ENCODE data around the gene RALGDS. TPM values are rescaled to one million over a fixed set of nuclear protein-coding genes. Genes with fewer than 3 reads are reported as not detected.

The RALGDS gene
- total RNA-seq, 1 experiment from 2014 or later = 25.8 TPM

DNA sequence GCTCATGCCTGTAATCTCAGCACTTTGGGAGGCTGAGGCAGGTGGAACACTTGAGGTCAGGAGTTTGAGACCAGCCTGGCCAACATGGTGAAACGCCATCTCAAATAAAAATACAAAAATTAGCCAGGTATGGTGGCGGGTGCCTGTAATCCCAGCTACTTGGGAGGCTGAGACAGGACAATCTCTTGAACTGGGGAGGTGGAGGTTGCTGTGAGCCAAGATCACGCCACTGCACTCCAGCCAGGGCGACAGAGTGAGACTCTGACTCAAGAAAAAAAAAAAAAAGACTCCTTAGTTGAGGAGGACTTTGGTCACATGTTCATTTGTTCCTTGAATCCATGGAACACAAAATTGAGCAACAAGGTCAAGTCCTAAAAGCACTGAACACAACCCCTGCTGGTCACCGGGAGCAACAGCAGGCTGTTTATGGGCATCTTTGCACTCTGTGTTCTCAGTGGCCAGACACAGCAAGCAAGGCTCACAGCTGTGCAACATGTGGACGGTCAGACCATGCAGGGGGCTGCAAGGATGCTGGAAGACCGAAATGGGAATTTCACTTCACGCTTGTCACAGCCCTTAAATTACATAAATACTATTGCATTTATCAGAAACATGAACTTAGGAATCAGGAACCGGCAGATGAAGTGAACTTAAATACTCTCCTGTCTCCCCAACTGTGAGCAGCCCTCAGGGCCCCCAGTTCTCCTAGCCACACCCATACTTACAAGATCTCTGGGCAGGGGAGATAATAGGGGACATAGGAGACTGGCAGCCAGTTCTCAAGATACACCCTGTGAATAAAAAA lies 39.9 kb upstream of the RALGDS start:
- H3K9me3 ChIP-seq (ENCODE audit: control insufficient read depth, insufficient read depth, low read depth, low read length) = no peaks in the 10 kb centered on the region
- peak; percentile 85 for ATAC-seq
- in situ Hi-C loops (cut with HindIII; ENCODE audit: low pct_unique_long_range_greater_than_20kb, low sequenced_read_pairs) = no loop called here

DNA sequence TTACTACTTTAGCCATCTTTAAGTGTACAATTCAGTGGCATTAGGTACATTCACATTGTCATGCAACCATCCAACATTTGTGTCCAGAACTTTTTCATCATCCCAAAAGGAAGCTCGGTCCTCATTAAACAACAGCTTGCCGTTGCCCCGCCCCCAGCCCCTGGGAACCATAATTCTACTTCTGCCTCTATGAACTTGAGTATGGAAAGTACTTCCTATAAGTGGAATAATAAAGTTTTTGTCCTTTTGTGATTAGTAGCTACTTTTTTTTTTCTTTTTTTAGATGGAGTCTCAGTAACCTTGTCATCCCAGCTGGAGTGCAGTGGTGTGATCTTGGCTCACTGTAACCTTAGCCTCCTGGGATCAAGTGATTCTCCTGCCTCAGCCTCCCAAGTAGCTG lies 37.7 kb upstream of the RALGDS start:
- ChIA-PET POLR2A (no interaction called here), CTCF (interaction anchor here (0.7 kb wide), 1 partner anchor 164 kb away, joined by 3 read pairs; no protein-coding TSS in a partner anchor)
- Histone ChIP-seq H3K4me1 (ENCODE audit: control insufficient read depth, insufficient read depth, low read length) (no peaks in the 10 kb centered on the region), H3K9me3 (ENCODE audit: control insufficient read depth, insufficient read depth, low read depth, low read length) (no peaks in the 10 kb centered on the region), H3K27ac (ENCODE audit: low read length) (no peak overlapping the region), H3K4me3 (ENCODE audit: low read depth in 2 of 2, low read length in 2 of 2) (no peak overlapping the region), H3K27me3 (ENCODE audit: control insufficient read depth, insufficient read depth, low read length) (no peaks in the 10 kb centered on the region), H3K36me3 (ENCODE audit: control insufficient read depth, insufficient read depth, low read length) (no peaks in the 10 kb centered on the region)
- no peak for TF ChIP-seq TCF7L2 (IDR thresholded peaks at IDR 0.05; ENCODE audit: low read depth, low read length)
- TF ChIP-seq, protein P1, sequence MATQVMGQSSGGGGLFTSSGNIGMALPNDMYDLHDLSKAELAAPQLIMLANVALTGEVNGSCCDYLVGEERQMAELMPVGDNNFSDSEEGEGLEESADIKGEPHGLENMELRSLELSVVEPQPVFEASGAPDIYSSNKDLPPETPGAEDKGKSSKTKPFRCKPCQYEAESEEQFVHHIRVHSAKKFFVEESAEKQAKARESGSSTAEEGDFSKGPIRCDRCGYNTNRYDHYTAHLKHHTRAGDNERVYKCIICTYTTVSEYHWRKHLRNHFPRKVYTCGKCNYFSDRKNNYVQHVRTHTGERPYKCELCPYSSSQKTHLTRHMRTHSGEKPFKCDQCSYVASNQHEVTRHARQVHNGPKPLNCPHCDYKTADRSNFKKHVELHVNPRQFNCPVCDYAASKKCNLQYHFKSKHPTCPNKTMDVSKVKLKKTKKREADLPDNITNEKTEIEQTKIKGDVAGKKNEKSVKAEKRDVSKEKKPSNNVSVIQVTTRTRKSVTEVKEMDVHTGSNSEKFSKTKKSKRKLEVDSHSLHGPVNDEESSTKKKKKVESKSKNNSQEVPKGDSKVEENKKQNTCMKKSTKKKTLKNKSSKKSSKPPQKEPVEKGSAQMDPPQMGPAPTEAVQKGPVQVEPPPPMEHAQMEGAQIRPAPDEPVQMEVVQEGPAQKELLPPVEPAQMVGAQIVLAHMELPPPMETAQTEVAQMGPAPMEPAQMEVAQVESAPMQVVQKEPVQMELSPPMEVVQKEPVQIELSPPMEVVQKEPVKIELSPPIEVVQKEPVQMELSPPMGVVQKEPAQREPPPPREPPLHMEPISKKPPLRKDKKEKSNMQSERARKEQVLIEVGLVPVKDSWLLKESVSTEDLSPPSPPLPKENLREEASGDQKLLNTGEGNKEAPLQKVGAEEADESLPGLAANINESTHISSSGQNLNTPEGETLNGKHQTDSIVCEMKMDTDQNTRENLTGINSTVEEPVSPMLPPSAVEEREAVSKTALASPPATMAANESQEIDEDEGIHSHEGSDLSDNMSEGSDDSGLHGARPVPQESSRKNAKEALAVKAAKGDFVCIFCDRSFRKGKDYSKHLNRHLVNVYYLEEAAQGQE (IDR thresholded peaks at IDR 0.05; ENCODE audit: insufficient read depth in 1 of 2, low read depth in 2 of 2, low read length in 1 of 2) = no peak
- TF ChIP-seq SIN3A (IDR thresholded peaks at IDR 0.05; ENCODE audit: borderline replicate concordance, insufficient read depth, low read depth, low read length) = no peak
- TF ChIP-seq, protein P2, sequence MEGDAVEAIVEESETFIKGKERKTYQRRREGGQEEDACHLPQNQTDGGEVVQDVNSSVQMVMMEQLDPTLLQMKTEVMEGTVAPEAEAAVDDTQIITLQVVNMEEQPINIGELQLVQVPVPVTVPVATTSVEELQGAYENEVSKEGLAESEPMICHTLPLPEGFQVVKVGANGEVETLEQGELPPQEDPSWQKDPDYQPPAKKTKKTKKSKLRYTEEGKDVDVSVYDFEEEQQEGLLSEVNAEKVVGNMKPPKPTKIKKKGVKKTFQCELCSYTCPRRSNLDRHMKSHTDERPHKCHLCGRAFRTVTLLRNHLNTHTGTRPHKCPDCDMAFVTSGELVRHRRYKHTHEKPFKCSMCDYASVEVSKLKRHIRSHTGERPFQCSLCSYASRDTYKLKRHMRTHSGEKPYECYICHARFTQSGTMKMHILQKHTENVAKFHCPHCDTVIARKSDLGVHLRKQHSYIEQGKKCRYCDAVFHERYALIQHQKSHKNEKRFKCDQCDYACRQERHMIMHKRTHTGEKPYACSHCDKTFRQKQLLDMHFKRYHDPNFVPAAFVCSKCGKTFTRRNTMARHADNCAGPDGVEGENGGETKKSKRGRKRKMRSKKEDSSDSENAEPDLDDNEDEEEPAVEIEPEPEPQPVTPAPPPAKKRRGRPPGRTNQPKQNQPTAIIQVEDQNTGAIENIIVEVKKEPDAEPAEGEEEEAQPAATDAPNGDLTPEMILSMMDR (IDR thresholded peaks at IDR 0.05) = no peak
- no peak for TF ChIP-seq POLR2AphosphoS5 (IDR thresholded peaks at IDR 0.05; ENCODE audit: low read depth, low read length)
- BruUV-seq (replicated peaks) = no TSS peak
- intact Hi-C loops (cut with micrococcal nuclease; ENCODE audit: unreplicated experiment) (no loop called here), in situ Hi-C loops (cut with HindIII; ENCODE audit: low pct_unique_long_range_greater_than_20kb, low sequenced_read_pairs) (no loop called here)
- ATAC-seq (no peak), DNase-seq (ENCODE audit: low read depth, low spot score) (no peak)

More for the DNA sequence above, 39.9 kb upstream of the RALGDS start:
- BruUV-seq (replicated peaks) = no TSS peak
- ChIA-PET CTCF (no interaction called here), POLR2A (no interaction called here)
- Histone ChIP-seq H3K36me3 (ENCODE audit: control insufficient read depth, insufficient read depth, low read length) (no peaks in the 10 kb centered on the region), H3K27me3 (ENCODE audit: control insufficient read depth, insufficient read depth, low read length) (no peaks in the 10 kb centered on the region), H3K4me1 (ENCODE audit: control insufficient read depth, insufficient read depth, low read length) (peaks cover 10% of the 10 kb centered on the region), H3K4me3 (ENCODE audit: low read depth in 2 of 2, low read length in 2 of 2) (no peak overlapping the region), H3K27ac (ENCODE audit: low read length) (no peak overlapping the region)
- intact Hi-C loops (cut with micrococcal nuclease; ENCODE audit: unreplicated experiment) = no loop called here
- no peak for DNase-seq (ENCODE audit: low read depth, low spot score)
- no peak for TF ChIP-seq TCF7L2 (IDR thresholded peaks at IDR 0.05; ENCODE audit: low read depth, low read length)
- TF ChIP-seq, protein P2 (IDR thresholded peaks at IDR 0.05) = peak; percentile 79
